H1 (cell line): ENCODE results near the gene C12orf43.

ENCODE experiments used
- ASH2L ChIP-seq: fragments of 200-600, 300-600 bp; sonication (generic); IDR thresholded peaks from one replicate; pipeline ENCODE4 v1.7.1; 2017; ENCODE audit warnings: low read length
- BACH1 ChIP-seq: IDR thresholded peaks from 2 replicates; pipeline ENCODE4 v1.6.1; 2012; ENCODE audit warnings: low read length, improper control_type of control experiment
- CTCF ChIP-seq, 3 experiments: IDR thresholded peaks; 1 replicate in 2 of 3; 2 replicates in 1 of 3; pipeline versions ENCODE4 v1.5.1 to v1.6.1; 2011; ENCODE audit warnings: low read length in 3 of 3, mild to moderate bottlenecking in 3 of 3, inconsistent platforms in 2 of 3, low read depth in 1 of 3, moderate library complexity in 1 of 3; ENCODE audit not compliant: insufficient read depth in 1 of 3; ENCODE audit errors: control extremely low read depth in 1 of 3
- EZH2 ChIP-seq: fragments of 200-600 bp; sonication (generic); IDR thresholded peaks from 2 replicates; pipeline ENCODE4 v1.7.1; 2012; ENCODE audit warnings: low read depth, mild to moderate bottlenecking, moderate library complexity, low read length, inconsistent platforms; ENCODE audit not compliant: severe bottlenecking
- HDAC6 ChIP-seq: IDR thresholded peaks from one replicate; pipeline ENCODE4 v1.7.1; 2012; ENCODE audit warnings: low read depth, mild to moderate bottlenecking, inconsistent platforms, low read length, moderate library complexity
- JUND ChIP-seq: IDR thresholded peaks from 2 replicates; pipeline ENCODE4 v1.6.1; 2011; ENCODE audit warnings: mild to moderate bottlenecking, improper control_type of control experiment, low read length
- KDM1A ChIP-seq: fragments of 200-600, 300-600 bp; sonication (generic); IDR thresholded peaks from 2 replicates; pipeline ENCODE4 v1.7.1; 2016; ENCODE audit warnings: mild to moderate bottlenecking, low read length, borderline replicate concordance
- MAX ChIP-seq: IDR thresholded peaks from 2 replicates; pipeline ENCODE4 v1.6.1; 2012; ENCODE audit warnings: inconsistent platforms
- POLR2A ChIP-seq, 2 experiments: IDR thresholded peaks; 1 replicate in 1 of 2; 2 replicates in 1 of 2; pipeline ENCODE4 v1.6.1; 2011; ENCODE audit warnings: low read depth in 2 of 2, low read length in 2 of 2, mild to moderate bottlenecking in 2 of 2; ENCODE audit errors: control extremely low read depth in 1 of 2
- POLR2AphosphoS5 ChIP-seq: IDR thresholded peaks from 2 replicates; pipeline ENCODE4 v1.6.1; 2011; ENCODE audit warnings: low read depth, low read length
- TAF1 ChIP-seq: IDR thresholded peaks from 2 replicates; pipeline ENCODE4 v1.6.1; 2011; ENCODE audit warnings: mild to moderate bottlenecking, low read depth, low read length

GRCh38 chr12:121064116-121064515 lies 47.8 kb upstream of the C12orf43 start:
- TF ChIP-seq MAX = no peak
- no peak for TF ChIP-seq POLR2AphosphoS5
- TF ChIP-seq POLR2A (IDR thresholded peaks at IDR 0.05; ENCODE audit: control extremely low read depth in 1 of 2, low read depth in 2 of 2, low read length in 2 of 2) = no peak
- TF ChIP-seq BACH1 = no peak
- TF ChIP-seq JUND = no peak
- TF ChIP-seq CTCF (IDR thresholded peaks at IDR 0.05; ENCODE audit: control extremely low read depth in 1 of 3, insufficient read depth in 1 of 3, low read depth in 1 of 3, low read length in 3 of 3) = no peak
- TF ChIP-seq TAF1 = no peak
- no peak for TF ChIP-seq ASH2L
- TF ChIP-seq HDAC6 = no peak
- no peak for TF ChIP-seq KDM1A
- TF ChIP-seq EZH2 = no peak
